GM12878 (cell line): ENCODE measurements around the gene STX16. TPM values are rescaled to one million over a fixed set of nuclear protein-coding genes. Genes with fewer than 3 reads are reported as not detected.
A peak's percentile ranks its signal among the peaks of the same experiment; 100 is the strongest.

Experiments
- ATAC-seq: fragments of 200-7000 bp; cut with Tn5 transposase; 3 replicates; pipeline ENCODE4 v1.9.1; 2020; ENCODE audit warnings: mild to moderate bottlenecking, moderate library complexity
- BruUV-seq: library from RNA; stranded (reverse); fragments of 400-500 nt; replicated peaks from 2 replicates; lab custom pipeline; 2021; lab: Mats Ljungman, UMichigan
- CTCF ChIA-PET: fragments of 300-600 bp; sonication (Branson Sonifier 250); formaldehyde crosslinking; extraction: SDS; loops from one replicate; lab custom pipeline; 2021; ENCODE audit warnings: inconsistent platforms; lab: Yijun Ruan, JAX
- POLR2A ChIA-PET: fragments of 350-600 bp; formaldehyde crosslinking; extraction: SDS; loops from one replicate; lab custom pipeline; 2021; ENCODE audit warnings: inconsistent platforms; lab: Charles Lee
- RAD21 ChIA-PET: fragments of 300-600 bp; sonication (Branson Sonifier 250); formaldehyde crosslinking; loops from one replicate; lab custom pipeline; 2023; ENCODE audit warnings: antibody characterized with exemption; ENCODE audit not compliant: unreplicated experiment; lab: Charles Lee
- SMC1A ChIA-PET: fragments of 300-600 bp; sonication (Branson Sonifier 250); formaldehyde crosslinking; loops from one replicate; lab custom pipeline; 2023; ENCODE audit not compliant: unreplicated experiment, uncharacterized antibody; lab: Charles Lee
- DNase-seq: peaks from one replicate; pipeline ENCODE4 v3.0.0-alpha.2; 2011; ENCODE audit warnings: low read depth, low spot score
- FAIRE-seq: peaks from 3 replicates; lab custom pipeline; 2011; peaks lifted over from hg19 to GRCh38; lab: Jason Lieb, UNC
- H2AFZ ChIP-seq: 2 replicates; pipeline ENCODE4 v1.6.0; 2011; ENCODE audit warnings: low read depth, low read length, control low read depth; ENCODE audit not compliant: control insufficient read depth
- H3K27ac ChIP-seq: 2 replicates; pipeline ENCODE4 v1.5.1; 2011; ENCODE audit warnings: control low read depth; ENCODE audit not compliant: control insufficient read depth, insufficient read depth
- H3K27me3 ChIP-seq, 2 experiments: replicated peaks in 1 of 2; 2 replicates each; pipeline versions ENCODE4 v1.6.0 to v1.6.1; 2011; ENCODE audit warnings: low read length in 1 of 2; ENCODE audit not compliant: control insufficient read depth in 2 of 2, insufficient read depth in 2 of 2
- H3K36me3 ChIP-seq, 2 experiments: 2 replicates each; pipeline ENCODE4 v1.5.1; 2011; ENCODE audit warnings: low read length in 1 of 2; ENCODE audit not compliant: control insufficient read depth in 2 of 2, insufficient read depth in 2 of 2
- H3K4me1 ChIP-seq: 2 replicates; pipeline ENCODE4 v1.6.1; 2011; ENCODE audit warnings: mild to moderate bottlenecking, low read length, moderate library complexity, mixed read lengths; ENCODE audit not compliant: control insufficient read depth, insufficient read depth
- H3K4me2 ChIP-seq: 2 replicates; pipeline ENCODE4 v1.6.0; 2011; ENCODE audit warnings: control low read depth; ENCODE audit not compliant: control insufficient read depth, insufficient read depth
- H3K4me3 ChIP-seq: fragments of 200-600 bp; sonication (generic); 2 replicates; pipeline ENCODE4 v1.5.1; 2016
- H3K79me2 ChIP-seq: 2 replicates; pipeline ENCODE4 v1.6.0; 2011; ENCODE audit warnings: low read length; ENCODE audit not compliant: control insufficient read depth, insufficient read depth
- H3K9ac ChIP-seq: 2 replicates; pipeline ENCODE4 v1.8.0; 2011; ENCODE audit warnings: low read length, control low read depth, mixed read lengths; ENCODE audit not compliant: control insufficient read depth, insufficient read depth
- H3K9me3 ChIP-seq: replicated peaks from 3 replicates; pipeline ENCODE4 v1.5.1; 2011; ENCODE audit warnings: mild to moderate bottlenecking, low read length; ENCODE audit not compliant: control insufficient read depth, insufficient read depth
- H4K20me1 ChIP-seq: 2 replicates; pipeline ENCODE4 v1.6.0; 2011; ENCODE audit not compliant: control insufficient read depth, insufficient read depth
- ATF7 ChIP-seq: fragments of 450-650 bp; IDR thresholded peaks from 2 replicates; pipeline ENCODE4 v1.6.1; 2016; ENCODE audit warnings: low read depth, mild to moderate bottlenecking
- BACH1 ChIP-seq: fragments of 450-650 bp; IDR thresholded peaks from 2 replicates; pipeline ENCODE4 v1.6.1; 2017; ENCODE audit warnings: mild to moderate bottlenecking, borderline replicate concordance
- BHLHE40 ChIP-seq, 2 experiments: fragments of 450-650 bp in 1 of 2; IDR thresholded peaks; 2 replicates each; pipeline ENCODE4 v1.6.1; 2011 to 2017; ENCODE audit warnings: low read depth in 2 of 2, borderline replicate concordance in 1 of 2, improper control_type of control experiment in 1 of 2, low read length in 1 of 2, mild to moderate bottlenecking in 1 of 2
- BMI1 ChIP-seq: fragments of 450-650 bp; IDR thresholded peaks from 2 replicates; pipeline ENCODE4 v1.6.1; 2016; ENCODE audit warnings: mild to moderate bottlenecking, moderate library complexity, borderline replicate concordance
- DPF2 ChIP-seq: fragments of 450-650 bp; IDR thresholded peaks from 2 replicates; pipeline ENCODE4 v1.6.1; 2017; ENCODE audit warnings: mild to moderate bottlenecking
- NFXL1 ChIP-seq: fragments of 450-650 bp; IDR thresholded peaks from 2 replicates; pipeline ENCODE4 v1.6.1; 2017; ENCODE audit warnings: antibody characterized with exemption, mild to moderate bottlenecking, borderline replicate concordance
- SMC3 ChIP-seq: IDR thresholded peaks from 2 replicates; pipeline ENCODE4 v1.6.1; 2011; ENCODE audit warnings: low read length, improper control_type of control experiment, borderline replicate concordance
- TAF1 ChIP-seq: IDR thresholded peaks from 2 replicates; pipeline ENCODE4 v1.6.1; 2011; ENCODE audit warnings: mild to moderate bottlenecking, low read depth, low read length, borderline replicate concordance
- ZNF24 ChIP-seq: fragments of 450-650 bp; IDR thresholded peaks from 2 replicates; pipeline ENCODE4 v1.6.1; 2017; ENCODE audit warnings: antibody characterized with exemption, mild to moderate bottlenecking
- ZNF384 ChIP-seq: IDR thresholded peaks from 2 replicates; pipeline ENCODE4 v1.6.1; 2012; ENCODE audit warnings: low read depth, mild to moderate bottlenecking, low read length, improper control_type of control experiment, borderline replicate concordance
- WGBS: methylation state at CpG from one replicate; pipeline ENCODE4 v1.1.6; 2016; ENCODE audit warnings: low lambda C conversion rate; ENCODE audit not compliant: insufficient replicate concordance, insufficient coverage; ENCODE audit errors: missing lambda C conversion rate; 5-methylcytosine and 5-hydroxymethylcytosine counted together
- in situ Hi-C: fragments of 300-500 bp; cut with MboI; formaldehyde crosslinking; loops from 9 replicates; pipeline ENCODE4 v1.14.3; 2018; ENCODE audit warnings: mixed read lengths
- intact Hi-C: fragments of 100-400 bp; cut with micrococcal nuclease; formaldehyde crosslinking; loops from one replicate; pipeline ENCODE4 v1.14.2; 2022; ENCODE audit not compliant: unreplicated experiment
- polyA plus RNA-seq, 11 experiments: library from polyadenylated mRNA; depleted of rRNA in 4 of 11; unstranded in 6 of 11; stranded (reverse) in 5 of 11; fragments of >200 nt; fragmentation: Nextera tagmentation in 4 of 11; fragmentation: Illumina TruSeq in 1 of 11; extraction: Ambion mirVana in 4 of 11; extraction: Trizol in 1 of 11; gene quantifications; 1 replicate in 1 of 11; 2 replicates in 10 of 11; pipeline versions ENCODE4 v1.2.1 to v1.2.3, GENCODE V29; 2011 to 2016; ENCODE audit warnings: inconsistent platforms in 2 of 11, missing spikeins in 2 of 11, low read depth in 1 of 11
- total RNA-seq, 4 experiments: library from RNA; depleted of rRNA in 3 of 4; stranded (reverse); fragments of >200 nt in 3 of 4; fragmentation: Illumina TruSeq in 1 of 4; extraction: Trizol in 1 of 4; gene quantifications; 2 replicates each; pipeline versions ENCODE4 v1.2.1 to v1.2.3, GENCODE V29; 2013 to 2021
- TF ChIP-seq, protein P1 (sequence below): fragments of 450-650 bp; conservative IDR thresholded peaks from 2 replicates; pipeline ENCODE4 v1.6.1; 2017; ENCODE audit warnings: mild to moderate bottlenecking, moderate library complexity
- TF ChIP-seq, protein P2 (sequence below): fragments of 450-650 bp; IDR thresholded peaks from 2 replicates; pipeline ENCODE4 v1.6.1; 2017; ENCODE audit warnings: antibody characterized with exemption, mild to moderate bottlenecking, moderate library complexity
- TF ChIP-seq, protein P3 (sequence below): fragments of 450-650 bp; IDR thresholded peaks from 2 replicates; pipeline ENCODE4 v1.6.1; 2017; ENCODE audit warnings: mild to moderate bottlenecking, moderate library complexity

The STX16 gene
- total and polyA plus RNA-seq, 10 of the 15 experiments (the other 5 are each of a cell fraction or from before 2014, with no cell fraction given) = 6.3 to 68.4 (median 35.8) TPM

DNA sequence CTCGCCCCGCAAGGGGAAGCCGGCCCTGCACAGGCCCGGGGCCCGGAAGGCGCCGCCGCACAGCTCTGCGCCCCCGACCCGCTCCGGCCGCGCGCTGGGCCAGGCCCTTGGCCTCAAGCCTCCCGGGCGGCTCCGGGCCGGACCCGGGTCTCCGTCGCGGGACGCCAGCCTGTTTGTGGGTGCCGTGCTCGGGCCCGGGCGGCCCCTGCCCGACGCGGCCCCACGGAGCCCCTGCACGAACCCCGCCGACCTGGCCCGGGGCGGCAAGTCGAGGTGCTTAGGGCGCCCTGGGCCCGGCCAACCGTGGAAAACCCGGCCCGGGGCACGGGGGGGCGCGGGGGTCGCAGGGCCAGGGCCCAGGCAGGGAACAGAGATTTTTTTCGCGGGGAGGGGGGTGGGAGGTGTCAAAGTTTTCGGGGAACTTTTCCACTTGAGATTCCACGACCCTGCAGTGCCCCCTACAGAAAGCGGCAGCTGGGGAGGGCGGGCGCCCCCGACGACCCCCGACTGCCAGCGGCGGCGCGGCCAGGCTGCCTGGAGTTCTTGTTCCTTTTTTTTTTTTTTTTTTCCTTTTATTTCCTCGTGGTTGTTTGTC, 805 bp upstream of the STX16 start:
- BruUV-seq = no TSS peak
- Histone ChIP-seq H3K79me2 (peaks cover 45% of the 10 kb centered on the region), H3K4me2 (peak overlapping the region; percentile 93), H3K9me3 (no peaks in the 10 kb centered on the region), H3K4me3 (peak overlapping the region; percentile 92), H3K9ac (peak overlapping the region; percentile 95), H4K20me1 (no peaks in the 10 kb centered on the region), H3K27me3 (no peaks in the 10 kb centered on the region), H3K4me1 (no peaks in the 10 kb centered on the region; the same call in 1 of the 2 replicates), H3K27ac (peak overlapping the region; percentile 93), H3K36me3 (no peaks in the 10 kb centered on the region), H2AFZ (peak overlapping the region; percentile 79)
- DNase-seq (no peak), ATAC-seq (peak; percentile 27), FAIRE-seq (no peak)
- in situ Hi-C loops (loop anchor here (10.0 to 25.0 kb wide), 3 partner anchors 255 to 1263 kb away; partner anchors contain the start of genes PRELID3B and RBM38), intact Hi-C loops (loop anchor here (2.0 to 10.0 kb wide), 6 partner anchors 42 to 385 kb away; partner anchors contain the start of genes ATP5F1E, GNAS, GNAS-AS1 and NELFCD)
- WGBS = 3% methylated on average over 41 of the region's 62 CpGs
- POLR2A ChIA-PET = interaction anchor here (0.6 to 1.3 kb wide), 2 partner anchors 28 to 262 kb away, joined by 4 to 6 read pairs; partner anchors contain the start of gene VAPB
- RAD21 ChIA-PET = interaction anchor here (0.9 to 2.5 kb wide), 10 partner anchors 9 to 382 kb away, joined by 3 to 10 read pairs (median 8); partner anchors contain the start of genes ATP5F1E and VAPB
- CTCF ChIA-PET = interaction anchor here (0.6 to 1.3 kb wide), 10 partner anchors 9 to 383 kb away, joined by 3 to 10 read pairs (median 4); no protein-coding TSS in a partner anchor
- SMC1A ChIA-PET = interaction anchor here (0.7 to 2.4 kb wide), 6 partner anchors 10 to 343 kb away, joined by 3 to 13 read pairs (median 4); no protein-coding TSS in a partner anchor
- no peak for TF ChIP-seq ZNF24
- TF ChIP-seq BHLHE40 (IDR thresholded peaks at IDR 0.05; ENCODE audit: borderline replicate concordance in 1 of 2, low read depth in 2 of 2, low read length in 1 of 2) = peak in 1 of 2 experiments; percentile 19; a peak in 1 of 4 replicates
- peak; percentile 36; the same call in 1 of the 2 replicates for TF ChIP-seq SMC3
- TF ChIP-seq, protein P1, sequence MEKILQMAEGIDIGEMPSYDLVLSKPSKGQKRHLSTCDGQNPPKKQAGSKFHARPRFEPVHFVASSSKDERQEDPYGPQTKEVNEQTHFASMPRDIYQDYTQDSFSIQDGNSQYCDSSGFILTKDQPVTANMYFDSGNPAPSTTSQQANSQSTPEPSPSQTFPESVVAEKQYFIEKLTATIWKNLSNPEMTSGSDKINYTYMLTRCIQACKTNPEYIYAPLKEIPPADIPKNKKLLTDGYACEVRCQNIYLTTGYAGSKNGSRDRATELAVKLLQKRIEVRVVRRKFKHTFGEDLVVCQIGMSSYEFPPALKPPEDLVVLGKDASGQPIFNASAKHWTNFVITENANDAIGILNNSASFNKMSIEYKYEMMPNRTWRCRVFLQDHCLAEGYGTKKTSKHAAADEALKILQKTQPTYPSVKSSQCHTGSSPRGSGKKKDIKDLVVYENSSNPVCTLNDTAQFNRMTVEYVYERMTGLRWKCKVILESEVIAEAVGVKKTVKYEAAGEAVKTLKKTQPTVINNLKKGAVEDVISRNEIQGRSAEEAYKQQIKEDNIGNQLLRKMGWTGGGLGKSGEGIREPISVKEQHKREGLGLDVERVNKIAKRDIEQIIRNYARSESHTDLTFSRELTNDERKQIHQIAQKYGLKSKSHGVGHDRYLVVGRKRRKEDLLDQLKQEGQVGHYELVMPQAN = peak; percentile 52; the same call in 1 of the 2 replicates
- peak; percentile 69; the same call in 1 of the 2 replicates for TF ChIP-seq BACH1
- TF ChIP-seq DPF2 = peak; percentile 64
- TF ChIP-seq, protein P2, sequence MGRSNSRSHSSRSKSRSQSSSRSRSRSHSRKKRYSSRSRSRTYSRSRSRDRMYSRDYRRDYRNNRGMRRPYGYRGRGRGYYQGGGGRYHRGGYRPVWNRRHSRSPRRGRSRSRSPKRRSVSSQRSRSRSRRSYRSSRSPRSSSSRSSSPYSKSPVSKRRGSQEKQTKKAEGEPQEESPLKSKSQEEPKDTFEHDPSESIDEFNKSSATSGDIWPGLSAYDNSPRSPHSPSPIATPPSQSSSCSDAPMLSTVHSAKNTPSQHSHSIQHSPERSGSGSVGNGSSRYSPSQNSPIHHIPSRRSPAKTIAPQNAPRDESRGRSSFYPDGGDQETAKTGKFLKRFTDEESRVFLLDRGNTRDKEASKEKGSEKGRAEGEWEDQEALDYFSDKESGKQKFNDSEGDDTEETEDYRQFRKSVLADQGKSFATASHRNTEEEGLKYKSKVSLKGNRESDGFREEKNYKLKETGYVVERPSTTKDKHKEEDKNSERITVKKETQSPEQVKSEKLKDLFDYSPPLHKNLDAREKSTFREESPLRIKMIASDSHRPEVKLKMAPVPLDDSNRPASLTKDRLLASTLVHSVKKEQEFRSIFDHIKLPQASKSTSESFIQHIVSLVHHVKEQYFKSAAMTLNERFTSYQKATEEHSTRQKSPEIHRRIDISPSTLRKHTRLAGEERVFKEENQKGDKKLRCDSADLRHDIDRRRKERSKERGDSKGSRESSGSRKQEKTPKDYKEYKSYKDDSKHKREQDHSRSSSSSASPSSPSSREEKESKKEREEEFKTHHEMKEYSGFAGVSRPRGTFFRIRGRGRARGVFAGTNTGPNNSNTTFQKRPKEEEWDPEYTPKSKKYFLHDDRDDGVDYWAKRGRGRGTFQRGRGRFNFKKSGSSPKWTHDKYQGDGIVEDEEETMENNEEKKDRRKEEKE = no peak
- TF ChIP-seq TAF1 = peak; percentile 24; the same call in 1 of the 2 replicates
- no peak for TF ChIP-seq BMI1
- TF ChIP-seq ZNF384 = no peak
- TF ChIP-seq ATF7 = no peak
- TF ChIP-seq, protein P3, sequence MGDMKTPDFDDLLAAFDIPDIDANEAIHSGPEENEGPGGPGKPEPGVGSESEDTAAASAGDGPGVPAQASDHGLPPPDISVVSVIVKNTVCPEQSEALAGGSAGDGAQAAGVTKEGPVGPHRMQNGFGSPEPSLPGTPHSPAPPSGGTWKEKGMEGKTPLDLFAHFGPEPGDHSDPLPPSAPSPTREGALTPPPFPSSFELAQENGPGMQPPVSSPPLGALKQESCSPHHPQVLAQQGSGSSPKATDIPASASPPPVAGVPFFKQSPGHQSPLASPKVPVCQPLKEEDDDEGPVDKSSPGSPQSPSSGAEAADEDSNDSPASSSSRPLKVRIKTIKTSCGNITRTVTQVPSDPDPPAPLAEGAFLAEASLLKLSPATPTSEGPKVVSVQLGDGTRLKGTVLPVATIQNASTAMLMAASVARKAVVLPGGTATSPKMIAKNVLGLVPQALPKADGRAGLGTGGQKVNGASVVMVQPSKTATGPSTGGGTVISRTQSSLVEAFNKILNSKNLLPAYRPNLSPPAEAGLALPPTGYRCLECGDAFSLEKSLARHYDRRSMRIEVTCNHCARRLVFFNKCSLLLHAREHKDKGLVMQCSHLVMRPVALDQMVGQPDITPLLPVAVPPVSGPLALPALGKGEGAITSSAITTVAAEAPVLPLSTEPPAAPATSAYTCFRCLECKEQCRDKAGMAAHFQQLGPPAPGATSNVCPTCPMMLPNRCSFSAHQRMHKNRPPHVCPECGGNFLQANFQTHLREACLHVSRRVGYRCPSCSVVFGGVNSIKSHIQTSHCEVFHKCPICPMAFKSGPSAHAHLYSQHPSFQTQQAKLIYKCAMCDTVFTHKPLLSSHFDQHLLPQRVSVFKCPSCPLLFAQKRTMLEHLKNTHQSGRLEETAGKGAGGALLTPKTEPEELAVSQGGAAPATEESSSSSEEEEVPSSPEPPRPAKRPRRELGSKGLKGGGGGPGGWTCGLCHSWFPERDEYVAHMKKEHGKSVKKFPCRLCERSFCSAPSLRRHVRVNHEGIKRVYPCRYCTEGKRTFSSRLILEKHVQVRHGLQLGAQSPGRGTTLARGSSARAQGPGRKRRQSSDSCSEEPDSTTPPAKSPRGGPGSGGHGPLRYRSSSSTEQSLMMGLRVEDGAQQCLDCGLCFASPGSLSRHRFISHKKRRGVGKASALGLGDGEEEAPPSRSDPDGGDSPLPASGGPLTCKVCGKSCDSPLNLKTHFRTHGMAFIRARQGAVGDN = 0 out of 2 replicates have a peak, but pooled peaks have one; percentile 47
- 0 out of 2 replicates have a peak, but pooled peaks have one; percentile 13 for TF ChIP-seq NFXL1
